Activated CD8-positive, alpha-beta T cell treated with anti-CD3 and anti-CD28 coated beads for 36 hours (primary cell): Measurements from ENCODE around the gene R3HDM2. TPM values are rescaled to one million over a fixed set of nuclear protein-coding genes. Genes with fewer than 3 reads are reported as not detected.
A peak's percentile ranks its signal among the peaks of the same experiment; 100 is the strongest.

Source experiments
- ATAC-seq: fragments of 200-7000 bp; cut with Tn5 transposase; one replicate; pipeline ENCODE4 v1.10.0; 2021; ENCODE audit warnings: mild to moderate bottlenecking, moderate library complexity
- CTCF ChIA-PET: fragments of 350-600 bp; sonication (Branson Sonifier 250); formaldehyde crosslinking; loops from one replicate; lab custom pipeline; 2021; ENCODE audit warnings: antibody characterized with exemption; lab: Charles Lee
- POLR2A ChIA-PET: fragments of 350-600 bp; sonication (Branson Sonifier 250); formaldehyde crosslinking; loops from one replicate; lab custom pipeline; 2021; ENCODE audit warnings: antibody characterized with exemption; lab: Charles Lee
- DNase-seq: peaks from one replicate; pipeline ENCODE4 v3.0.0-alpha.2; 2020
- H3K27ac Mint-ChIP-seq: one replicate; pipeline ENCODE4 v1.8.0; 2021; ENCODE audit warnings: mild to moderate bottlenecking, mixed read lengths
- H3K27me3 Mint-ChIP-seq: one replicate; pipeline ENCODE4 v1.8.0; 2021; ENCODE audit warnings: mixed read lengths
- H3K36me3 Mint-ChIP-seq: one replicate; pipeline ENCODE4 v1.8.0; 2021; ENCODE audit warnings: low read depth, mixed read lengths
- H3K4me1 Mint-ChIP-seq: one replicate; pipeline ENCODE4 v1.8.0; 2021; ENCODE audit warnings: low read depth, mixed read lengths
- H3K4me3 Mint-ChIP-seq: one replicate; pipeline ENCODE4 v1.8.0; 2021; ENCODE audit warnings: mild to moderate bottlenecking, moderate library complexity, mixed read lengths
- H3K9me3 Mint-ChIP-seq: one replicate; pipeline ENCODE4 v1.8.0; 2021; ENCODE audit warnings: mixed read lengths
- intact Hi-C: fragments of 100-400 bp; cut with micrococcal nuclease; formaldehyde crosslinking; loops from one replicate; pipeline ENCODE4 v1.10.0; 2022
- total RNA-seq, 2 experiments: library from RNA; stranded (reverse); gene quantifications; one replicate each; pipeline ENCODE4 v1.2.3, GENCODE V29; 2021
- TF ChIP-seq, protein P1 (sequence below): fragments of 200-600 bp; IDR thresholded peaks from one replicate; pipeline ENCODE4 v1.8.0; 2022; ENCODE audit warnings: antibody characterized with exemption, mild to moderate bottlenecking

R3HDM2 gene
- total RNA-seq, 2 experiments from 2014 or later, result 33.2 to 44.0 TPM

DNA sequence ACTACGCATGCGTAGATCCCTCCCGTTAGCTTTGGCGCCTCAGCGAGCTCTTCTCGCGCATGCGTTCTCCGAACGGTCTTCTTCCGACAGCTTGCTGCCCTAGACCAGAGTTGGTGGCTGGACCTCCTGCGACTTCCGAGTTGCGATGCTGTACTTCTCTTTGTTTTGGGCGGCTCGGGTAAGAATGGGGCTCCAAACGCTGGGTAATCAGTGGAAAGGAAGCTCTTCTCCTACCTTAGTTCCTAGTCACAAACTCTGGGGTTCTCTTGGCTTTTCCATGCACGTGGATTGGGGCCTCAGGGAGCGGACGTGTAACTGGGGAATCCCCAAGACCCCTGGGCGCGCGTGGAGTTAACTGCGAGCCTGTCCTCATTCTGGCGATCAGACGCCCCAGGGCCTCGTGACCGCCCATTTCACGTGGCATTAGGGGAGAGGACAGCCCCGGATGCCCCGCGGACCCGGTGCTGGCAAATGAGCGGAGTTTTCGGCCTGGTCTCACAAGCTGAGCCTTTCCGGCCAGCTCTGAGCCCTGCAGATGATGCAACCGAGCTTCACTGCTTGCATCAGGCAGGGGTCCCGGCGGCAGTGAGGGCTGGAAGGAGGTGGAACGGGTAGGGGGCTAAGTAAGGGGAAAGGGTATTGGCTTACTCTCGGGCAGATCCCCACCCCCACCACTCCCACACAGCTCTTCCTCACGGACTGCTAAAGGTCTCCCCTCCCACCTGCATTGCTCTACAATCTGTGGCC is 201.0 kb downstream of the R3HDM2 start, which contains the start of gene SHMT2:
TSS of gene SHMT2 (plus strand) at position 78 of the 747 bp plus-strand sequence. CDS start at position 146, 68 bp downstream.
- ChIA-PET POLR2A (interaction anchor here (0.9 to 12.7 kb wide), 10 partner anchors 8 to 291 kb away, joined by 3 to 238 read pairs (median 4); partner anchors contain the start of genes DDIT3, STAC3 and STAT6), CTCF (interaction anchor here (0.8 to 13.6 kb wide), 9 partner anchors 11 to 229 kb away, joined by 3 to 431 read pairs (median 6); partner anchors contain the start of gene NXPH4)
- DNase-seq (peak; percentile 97), ATAC-seq (peak; percentile 68)
- peaks cover 74% of the 10 kb centered on the region for H3K4me1 Mint-ChIP-seq
- TF ChIP-seq, protein P1, sequence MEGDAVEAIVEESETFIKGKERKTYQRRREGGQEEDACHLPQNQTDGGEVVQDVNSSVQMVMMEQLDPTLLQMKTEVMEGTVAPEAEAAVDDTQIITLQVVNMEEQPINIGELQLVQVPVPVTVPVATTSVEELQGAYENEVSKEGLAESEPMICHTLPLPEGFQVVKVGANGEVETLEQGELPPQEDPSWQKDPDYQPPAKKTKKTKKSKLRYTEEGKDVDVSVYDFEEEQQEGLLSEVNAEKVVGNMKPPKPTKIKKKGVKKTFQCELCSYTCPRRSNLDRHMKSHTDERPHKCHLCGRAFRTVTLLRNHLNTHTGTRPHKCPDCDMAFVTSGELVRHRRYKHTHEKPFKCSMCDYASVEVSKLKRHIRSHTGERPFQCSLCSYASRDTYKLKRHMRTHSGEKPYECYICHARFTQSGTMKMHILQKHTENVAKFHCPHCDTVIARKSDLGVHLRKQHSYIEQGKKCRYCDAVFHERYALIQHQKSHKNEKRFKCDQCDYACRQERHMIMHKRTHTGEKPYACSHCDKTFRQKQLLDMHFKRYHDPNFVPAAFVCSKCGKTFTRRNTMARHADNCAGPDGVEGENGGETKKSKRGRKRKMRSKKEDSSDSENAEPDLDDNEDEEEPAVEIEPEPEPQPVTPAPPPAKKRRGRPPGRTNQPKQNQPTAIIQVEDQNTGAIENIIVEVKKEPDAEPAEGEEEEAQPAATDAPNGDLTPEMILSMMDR, result no peak
- H3K4me3 Mint-ChIP-seq, result peak within 1 kb of the TSS; percentile 100
- intact Hi-C loops, result no loop called here
- no peaks in the 10 kb centered on the region for H3K9me3 Mint-ChIP-seq
- H3K27ac Mint-ChIP-seq, result peak within 1 kb of the TSS; percentile 99
- H3K27me3 Mint-ChIP-seq, result peaks cover 22% of the 10 kb centered on the region
- H3K36me3 Mint-ChIP-seq, result peaks cover 55% of the 10 kb centered on the region

DNA sequence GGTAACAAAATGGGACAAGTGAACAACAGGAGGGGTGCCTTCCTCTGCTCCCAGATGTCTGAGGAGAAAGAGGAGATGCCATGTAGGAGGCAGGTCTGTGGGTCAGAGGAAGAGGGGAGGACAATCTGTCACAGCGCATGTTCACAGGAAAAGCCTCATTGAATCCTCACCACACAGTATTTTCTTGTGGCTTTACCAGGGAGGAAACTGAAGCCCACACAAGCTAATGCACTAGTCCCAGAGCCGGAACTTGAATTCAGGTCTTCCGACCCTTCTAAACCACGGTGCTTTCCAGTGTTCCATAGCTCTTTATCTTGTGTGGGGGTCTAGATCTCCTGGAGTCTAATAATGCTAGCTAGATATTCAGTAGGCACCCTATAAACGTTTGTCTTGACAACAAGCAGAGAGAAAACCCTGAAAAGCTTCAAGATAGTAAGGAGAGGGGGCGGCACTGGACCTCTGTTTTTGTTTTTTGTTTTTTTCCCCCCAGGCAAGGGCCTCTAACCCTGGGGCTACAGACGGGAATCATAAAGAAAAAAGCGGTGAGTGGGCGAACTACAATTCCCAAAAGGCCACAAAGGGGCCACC is 201.7 kb downstream of the R3HDM2 start:
- CTCF ChIA-PET, result interaction anchor here (0.8 to 13.6 kb wide), 8 partner anchors 12 to 229 kb away, joined by 3 to 431 read pairs (median 6); partner anchors contain the start of gene NXPH4
- DNase-seq, result no peak

GRCh38 chr12:57227315-57228115 is 203.3 kb downstream of the R3HDM2 start:
- TF ChIP-seq, protein P1, result no peak
- H3K36me3 Mint-ChIP-seq, result peaks cover 32% of the 10 kb centered on the region
- DNase-seq (no peak), ATAC-seq (no peak)
- POLR2A ChIA-PET, result interaction anchor here (0.6 to 12.7 kb wide), 5 partner anchors 10 to 134 kb away, joined by 3 to 238 read pairs (median 3); a partner anchor contains a TSS
- no peak overlapping the region for H3K27ac Mint-ChIP-seq
- peak overlapping the region; percentile 35 for H3K4me3 Mint-ChIP-seq
- H3K27me3 Mint-ChIP-seq, result peaks cover 41% of the 10 kb centered on the region
- no peaks in the 10 kb centered on the region for H3K9me3 Mint-ChIP-seq
- intact Hi-C loops, result no loop called here
- H3K4me1 Mint-ChIP-seq, result peaks cover 68% of the 10 kb centered on the region
- CTCF ChIA-PET, result interaction anchor here (2.1 to 13.6 kb wide), 4 partner anchors 11 to 232 kb away, joined by 6 to 431 read pairs (median 112); partner anchors contain the start of genes GLI1 and NXPH4

More for the DNA sequence above, 201.7 kb downstream of the R3HDM2 start:
- peaks cover 28% of the 10 kb centered on the region for H3K27me3 Mint-ChIP-seq
- H3K4me1 Mint-ChIP-seq, result peaks cover 68% of the 10 kb centered on the region
- H3K9me3 Mint-ChIP-seq, result no peaks in the 10 kb centered on the region
- peaks cover 49% of the 10 kb centered on the region for H3K36me3 Mint-ChIP-seq
- intact Hi-C loops, result no loop called here
- H3K27ac Mint-ChIP-seq, result peak overlapping the region; percentile 99
- H3K4me3 Mint-ChIP-seq, result peak overlapping the region; percentile 100
- POLR2A ChIA-PET, result interaction anchor here (0.9 to 12.7 kb wide), 8 partner anchors 9 to 291 kb away, joined by 3 to 238 read pairs (median 6); partner anchors contain the start of genes DDIT3 and STAC3
- TF ChIP-seq, protein P1, result no peak
- ATAC-seq, result peak; percentile 24

DNA sequence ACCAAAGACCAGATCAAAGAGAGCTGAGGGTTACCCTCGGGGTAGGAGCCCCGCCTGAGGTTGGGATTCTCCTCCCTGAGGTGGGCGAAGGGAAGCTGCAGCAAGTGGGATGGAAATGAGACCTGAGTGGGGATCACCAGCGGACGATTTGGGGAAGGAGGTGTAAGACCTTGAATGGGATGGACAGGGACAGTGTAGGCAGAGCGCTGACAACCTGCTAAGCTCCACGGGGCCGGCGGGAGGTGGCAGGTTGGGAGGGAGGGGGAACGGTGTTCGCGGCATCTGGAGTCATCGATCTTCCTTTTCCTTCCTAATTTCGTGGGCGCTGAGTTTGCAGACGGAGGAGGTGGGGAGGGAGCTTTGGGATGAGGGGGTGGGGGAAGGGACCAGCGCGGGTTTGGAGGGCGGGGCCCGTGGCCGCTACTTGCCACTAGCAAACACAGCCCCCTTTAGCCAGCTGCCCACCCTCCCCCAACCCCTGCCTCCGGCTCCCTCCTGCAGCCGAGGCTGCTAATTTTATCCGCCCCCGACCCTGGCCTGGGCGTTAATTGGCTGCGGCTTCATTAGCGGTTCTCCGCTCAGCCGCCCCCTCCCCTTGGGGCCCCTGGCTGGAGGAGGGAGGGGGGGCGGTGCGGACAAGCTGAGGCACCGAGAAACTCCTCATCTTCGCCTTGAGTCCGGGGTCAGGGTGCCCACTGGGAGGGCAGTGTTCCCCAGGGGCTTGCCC is 204.1 kb downstream of the R3HDM2 start:
- Mint-ChIP-seq H3K27me3 (peaks cover 48% of the 10 kb centered on the region), H3K9me3 (no peaks in the 10 kb centered on the region), H3K4me3 (peak overlapping the region; percentile 35), H3K36me3 (peaks cover 25% of the 10 kb centered on the region), H3K4me1 (peaks cover 66% of the 10 kb centered on the region), H3K27ac (no peak overlapping the region)
- no peak for DNase-seq
- POLR2A ChIA-PET, result interaction anchor here (0.6 to 12.7 kb wide), 5 partner anchors 11 to 260 kb away, joined by 3 to 238 read pairs (median 3); a partner anchor contains a TSS
- intact Hi-C loops, result no loop called here
- TF ChIP-seq, protein P1, result no peak
- CTCF ChIA-PET, result interaction anchor here (0.7 to 13.6 kb wide), 6 partner anchors 10 to 239 kb away, joined by 3 to 431 read pairs (median 8); partner anchors contain the start of genes GLI1, NXPH4 and STAT6
- ATAC-seq, result no peak
